ENCODE measurements around the gene JAZF1. TPM values are rescaled to one million over a fixed set of nuclear protein-coding genes. Genes with fewer than 3 reads are reported as not detected.

Gene JAZF1
- total RNA-seq, 1 experiment from 2014 or later, result 3.4 TPM

- Histone ChIP-seq H3K9me2 (ENCODE audit: insufficient read depth) (no peaks in the 10 kb centered on the region), H3K36me3 (ENCODE audit: control insufficient read depth in 1 of 2, insufficient read depth in 2 of 2, low read length in 2 of 2) (no peaks in the 10 kb centered on the region), H3K4me1 (ENCODE audit: control insufficient read depth in 1 of 2, insufficient read depth in 2 of 2, low read length in 2 of 2) (peaks cover 4 to 14% of the 10 kb centered on the region in 2 experiments; a peak in 3 of 4 replicates), H3K27me3 (ENCODE audit: insufficient read depth, low read length) (no peaks in the 10 kb centered on the region), H3K9ac (ENCODE audit: low read length) (no peak overlapping the region), H3K9me3 (ENCODE audit: control insufficient read depth in 1 of 2, insufficient read depth in 1 of 2, low read depth in 1 of 2, low read length in 2 of 2) (no peaks in the 10 kb centered on the region), H2AFZ (ENCODE audit: low read depth, low read length, poor library complexity, severe bottlenecking) (no peak overlapping the region), H4K20me1 (ENCODE audit: insufficient read depth) (no peaks in the 10 kb centered on the region), H3K4me3 (replicated peaks in 1 of 2; ENCODE audit: low read depth in 1 of 2, low read length in 2 of 2) (no peak overlapping the region), H3K79me2 (ENCODE audit: insufficient read depth, low read length) (no peaks in the 10 kb centered on the region), H3K4me2 (ENCODE audit: low read length) (no peak overlapping the region), H3K27ac (ENCODE audit: low read depth, low read length) (no peak overlapping the region)
- ATAC-seq (no peak), DNase-seq (ENCODE audit: low read depth, low spot score) (no peak)
- intact Hi-C loops (cut with micrococcal nuclease), result no loop called here
- ChIA-PET CTCF (no interaction called here), RAD21 (ENCODE audit: low non-redundant PET in 1 of 2, low total read pairs in 2 of 2, uncharacterized antibody in 2 of 2, unreplicated experiment in 2 of 2) (no interaction called here), POLR2A (no interaction called here)
- TF ChIP-seq ZFX (IDR thresholded peaks at IDR 0.05) (no peak), YY1 (IDR thresholded peaks at IDR 0.05; ENCODE audit: extremely low read depth, insufficient replicate concordance, low read depth, low read length) (no peak), SIN3A (IDR thresholded peaks at IDR 0.05; ENCODE audit: low read depth) (no peak), JUND (IDR thresholded peaks at IDR 0.05) (no peak), POLR2A (IDR thresholded peaks at IDR 0.05; ENCODE audit: borderline replicate concordance, extremely low read depth, insufficient read depth, insufficient read length) (no peak), EZH2 (IDR thresholded peaks at IDR 0.05) (no peak), CTCF (IDR thresholded peaks at IDR 0.05 in 2 of 3, conservative IDR thresholded peaks at IDR 0.05 in 1 of 3; ENCODE audit: borderline replicate concordance in 1 of 3, insufficient read depth in 1 of 3, low read depth in 2 of 3, low read length in 2 of 3) (no peak), FOSL1 (IDR thresholded peaks at IDR 0.05; ENCODE audit: low read depth) (no peak), SP1 (IDR thresholded peaks at IDR 0.05; ENCODE audit: low read depth) (no peak), ZBTB33 (IDR thresholded peaks at IDR 0.05; ENCODE audit: extremely low read depth, insufficient replicate concordance, low read length) (no peak), EGR1 (IDR thresholded peaks at IDR 0.05; ENCODE audit: low read depth) (no peak), TCF7L2 (IDR thresholded peaks at IDR 0.05; ENCODE audit: borderline replicate concordance, extremely low read depth, insufficient read depth, insufficient read length) (no peak), ELF1 (IDR thresholded peaks at IDR 0.05; ENCODE audit: borderline replicate concordance, low read depth) (no peak)
- TF ChIP-seq, protein P1, sequence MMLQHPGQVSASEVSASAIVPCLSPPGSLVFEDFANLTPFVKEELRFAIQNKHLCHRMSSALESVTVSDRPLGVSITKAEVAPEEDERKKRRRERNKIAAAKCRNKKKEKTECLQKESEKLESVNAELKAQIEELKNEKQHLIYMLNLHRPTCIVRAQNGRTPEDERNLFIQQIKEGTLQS (IDR thresholded peaks at IDR 0.05), result no peak
- no TSS peak for BruUV-seq (replicated peaks)
Measured at GRCh38 chr7:28176645-28177044, 4.0 kb downstream of the JAZF1 start.
